Measurements from ENCODE around the gene AUNIP. TPM values are rescaled to one million over a fixed set of nuclear protein-coding genes. Genes with fewer than 3 reads are reported as not detected.

AUNIP gene
- total RNA-seq, 1 experiment from 2014 or later, result 9.4 TPM

DNA sequence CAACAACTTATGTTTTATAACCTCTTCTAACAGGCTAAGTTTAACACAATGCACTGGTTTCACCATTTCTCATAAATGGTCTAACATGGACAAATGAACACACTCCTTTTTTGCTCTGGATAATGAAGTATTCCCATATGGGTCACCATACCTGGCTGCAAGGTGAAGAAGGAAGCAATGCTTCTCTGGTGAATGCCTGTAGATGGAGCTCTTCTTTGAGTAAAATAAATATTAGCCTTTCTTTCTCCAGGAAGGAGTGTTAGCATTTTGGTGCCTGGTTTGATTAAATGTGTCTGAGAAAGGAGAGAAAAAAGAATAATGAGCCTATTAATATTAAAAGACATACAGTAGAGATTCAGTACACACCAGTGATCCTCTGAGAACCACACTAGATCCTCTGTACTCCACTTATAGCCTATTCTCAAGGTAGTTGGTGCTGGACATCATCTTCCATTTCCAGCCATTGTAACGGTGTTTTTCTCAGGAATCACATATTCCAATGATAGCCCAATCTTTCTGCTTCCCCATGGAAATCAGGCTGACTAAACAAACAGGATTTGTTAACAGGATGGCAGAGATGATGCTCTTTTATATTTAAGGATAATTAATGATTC lies 21.9 kb downstream of the AUNIP start:
- no peaks in the 10 kb centered on the region for H3K27me3 Mint-ChIP-seq (ENCODE audit: insufficient read depth, unreplicated experiment)
- intact Hi-C loops (cut with micrococcal nuclease), result loop anchor here (1.0 to 2.0 kb wide), 2 partner anchors 57 to 161 kb away; partner anchors contain the start of gene PAFAH2
- ChIA-PET POLR2A (interaction anchor here (0.6 to 1.6 kb wide), 10 partner anchors 10 to 160 kb away, joined by 3 to 6 read pairs (median 4); partner anchors contain the start of gene PAFAH2), CTCF (interaction anchor here (0.6 to 1.3 kb wide), 9 partner anchors 16 to 638 kb away, joined by 3 to 5 read pairs (median 3); partner anchors contain the start of genes MTFR1L, PAFAH2 and PAQR7)
- H3K9me3 Mint-ChIP-seq (ENCODE audit: unreplicated experiment), result no peaks in the 10 kb centered on the region
- H3K27ac Mint-ChIP-seq (ENCODE audit: low read depth, unreplicated experiment), result no peak overlapping the region
- BruUV-seq (replicated peaks), result no TSS peak
- DNase-seq (ENCODE audit: unreplicated experiment), result peak; percentile 44
- H3K36me3 Mint-ChIP-seq (ENCODE audit: insufficient read depth, unreplicated experiment), result peaks cover 19% of the 10 kb centered on the region
- peaks cover 12% of the 10 kb centered on the region for H3K4me1 Mint-ChIP-seq (ENCODE audit: insufficient read depth, unreplicated experiment)
- H3K4me3 Mint-ChIP-seq (ENCODE audit: unreplicated experiment), result no peak overlapping the region
- TF ChIP-seq, protein P1, sequence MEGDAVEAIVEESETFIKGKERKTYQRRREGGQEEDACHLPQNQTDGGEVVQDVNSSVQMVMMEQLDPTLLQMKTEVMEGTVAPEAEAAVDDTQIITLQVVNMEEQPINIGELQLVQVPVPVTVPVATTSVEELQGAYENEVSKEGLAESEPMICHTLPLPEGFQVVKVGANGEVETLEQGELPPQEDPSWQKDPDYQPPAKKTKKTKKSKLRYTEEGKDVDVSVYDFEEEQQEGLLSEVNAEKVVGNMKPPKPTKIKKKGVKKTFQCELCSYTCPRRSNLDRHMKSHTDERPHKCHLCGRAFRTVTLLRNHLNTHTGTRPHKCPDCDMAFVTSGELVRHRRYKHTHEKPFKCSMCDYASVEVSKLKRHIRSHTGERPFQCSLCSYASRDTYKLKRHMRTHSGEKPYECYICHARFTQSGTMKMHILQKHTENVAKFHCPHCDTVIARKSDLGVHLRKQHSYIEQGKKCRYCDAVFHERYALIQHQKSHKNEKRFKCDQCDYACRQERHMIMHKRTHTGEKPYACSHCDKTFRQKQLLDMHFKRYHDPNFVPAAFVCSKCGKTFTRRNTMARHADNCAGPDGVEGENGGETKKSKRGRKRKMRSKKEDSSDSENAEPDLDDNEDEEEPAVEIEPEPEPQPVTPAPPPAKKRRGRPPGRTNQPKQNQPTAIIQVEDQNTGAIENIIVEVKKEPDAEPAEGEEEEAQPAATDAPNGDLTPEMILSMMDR (IDR thresholded peaks at IDR 0.05; ENCODE audit: unreplicated experiment), result peak; percentile 45

GRCh38 chr1:25836695-25837094 lies 22.6 kb downstream of the AUNIP start:
- CTCF ChIA-PET, result interaction anchor here (0.6 to 1.3 kb wide), 7 partner anchors 15 to 174 kb away, joined by 3 to 5 read pairs (median 3); partner anchors contain the start of genes MTFR1L, PAFAH2 and PAQR7

GRCh38 chr1:25834894-25835293 lies 24.4 kb downstream of the AUNIP start:
- TF ChIP-seq, protein P1 (IDR thresholded peaks at IDR 0.05; ENCODE audit: unreplicated experiment), result no peak
- Mint-ChIP-seq H3K27ac (ENCODE audit: low read depth, unreplicated experiment) (peak overlapping the region; percentile 36), H3K9me3 (ENCODE audit: unreplicated experiment) (no peaks in the 10 kb centered on the region), H3K36me3 (ENCODE audit: insufficient read depth, unreplicated experiment) (peaks cover 44% of the 10 kb centered on the region), H3K4me3 (ENCODE audit: unreplicated experiment) (no peak overlapping the region), H3K27me3 (ENCODE audit: insufficient read depth, unreplicated experiment) (no peaks in the 10 kb centered on the region), H3K4me1 (ENCODE audit: insufficient read depth, unreplicated experiment) (peaks cover 12% of the 10 kb centered on the region)
- DNase-seq (ENCODE audit: unreplicated experiment), result no peak
- intact Hi-C loops (cut with micrococcal nuclease), result no loop called here
- BruUV-seq (replicated peaks), result TSS peak; percentile 40
- ChIA-PET CTCF (interaction anchor here (0.5 to 1.6 kb wide), 7 partner anchors 10 to 886 kb away, joined by 3 to 9 read pairs (median 3); partner anchors contain the start of gene PAFAH2), POLR2A (interaction anchor here (0.6 to 2.9 kb wide), 8 partner anchors 10 to 163 kb away, joined by 3 to 14 read pairs (median 6); partner anchors contain the start of genes MTFR1L and PAFAH2)

More at GRCh38 chr1:25836695-25837094, 22.6 kb downstream of the AUNIP start:
- BruUV-seq (replicated peaks), result no TSS peak
- DNase-seq (ENCODE audit: unreplicated experiment), result no peak
- Mint-ChIP-seq H3K9me3 (ENCODE audit: unreplicated experiment) (no peaks in the 10 kb centered on the region), H3K36me3 (ENCODE audit: insufficient read depth, unreplicated experiment) (peaks cover 26% of the 10 kb centered on the region), H3K4me1 (ENCODE audit: insufficient read depth, unreplicated experiment) (peaks cover 12% of the 10 kb centered on the region), H3K27ac (ENCODE audit: low read depth, unreplicated experiment) (no peak overlapping the region), H3K27me3 (ENCODE audit: insufficient read depth, unreplicated experiment) (no peaks in the 10 kb centered on the region), H3K4me3 (ENCODE audit: unreplicated experiment) (no peak overlapping the region)
- intact Hi-C loops (cut with micrococcal nuclease), result loop anchor here (1.0 to 2.0 kb wide), 2 partner anchors 58 to 162 kb away; partner anchors contain the start of gene PAFAH2
- POLR2A ChIA-PET, result interaction anchor here (0.7 to 1.6 kb wide), 8 partner anchors 15 to 161 kb away, joined by 3 to 6 read pairs (median 4); partner anchors contain the start of gene PAFAH2
- TF ChIP-seq, protein P1 (IDR thresholded peaks at IDR 0.05; ENCODE audit: unreplicated experiment), result no peak

DNA sequence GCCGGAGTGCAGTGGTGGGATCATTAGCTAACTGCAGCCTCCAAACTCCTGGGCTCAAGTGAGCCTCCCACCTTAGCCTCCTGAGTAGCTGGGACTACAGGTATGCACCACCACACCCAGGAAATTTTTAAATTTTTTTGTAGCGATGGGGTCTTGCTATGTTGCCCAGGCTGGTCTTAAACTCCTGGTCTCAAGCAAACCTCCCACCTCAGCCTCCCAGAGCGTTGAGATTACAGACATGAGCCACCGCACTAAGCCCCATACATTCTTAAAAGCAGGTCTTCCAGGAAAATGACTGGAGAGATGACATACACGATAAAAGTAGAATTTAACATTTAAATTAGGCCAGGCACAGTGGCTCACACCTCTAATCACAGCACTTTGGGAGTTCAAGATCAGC lies 26.1 kb downstream of the AUNIP start:
- no peaks in the 10 kb centered on the region for H3K9me3 Mint-ChIP-seq (ENCODE audit: unreplicated experiment)
- H3K27ac Mint-ChIP-seq (ENCODE audit: low read depth, unreplicated experiment), result no peak overlapping the region
- H3K4me3 Mint-ChIP-seq (ENCODE audit: unreplicated experiment), result no peak overlapping the region
- intact Hi-C loops (cut with micrococcal nuclease), result no loop called here
- DNase-seq (ENCODE audit: unreplicated experiment), result no peak
- CTCF ChIA-PET, result interaction anchor here (0.6 to 1.8 kb wide), 3 partner anchors 63 to 279 kb away, joined by 3 to 5 read pairs (median 3); partner anchors contain the start of gene PDIK1L
- BruUV-seq (replicated peaks), result no TSS peak
- TF ChIP-seq, protein P1 (IDR thresholded peaks at IDR 0.05; ENCODE audit: unreplicated experiment), result no peak
- H3K4me1 Mint-ChIP-seq (ENCODE audit: insufficient read depth, unreplicated experiment), result peaks cover 12% of the 10 kb centered on the region
- H3K36me3 Mint-ChIP-seq (ENCODE audit: insufficient read depth, unreplicated experiment), result peaks cover 61% of the 10 kb centered on the region
- POLR2A ChIA-PET, result interaction anchor here (0.7 to 5.0 kb wide), 3 partner anchors 12 to 293 kb away, joined by 3 to 46 read pairs (median 11); partner anchors contain the start of genes MTFR1L and PAFAH2
- H3K27me3 Mint-ChIP-seq (ENCODE audit: insufficient read depth, unreplicated experiment), result no peaks in the 10 kb centered on the region
